Endodermal cell (in vitro differentiated cells): Measurements from ENCODE around the gene PRH2. TPM values are rescaled to one million over a fixed set of nuclear protein-coding genes. Genes with fewer than 3 reads are reported as not detected.

Source experiments
- DNase-seq: peaks from one replicate; pipeline ENCODE4 v3.0.0-alpha.2; 2017
- H3K27ac ChIP-seq: 2 replicates; pipeline ENCODE4 v1.5.1; 2013; ENCODE audit warnings: mild to moderate bottlenecking, low read depth, low read length, moderate library complexity
- H3K27me3 ChIP-seq: 2 replicates; pipeline ENCODE4 v1.6.1; 2013; ENCODE audit warnings: mild to moderate bottlenecking, low read length, moderate library complexity; ENCODE audit not compliant: insufficient read depth, control insufficient read depth, poor library complexity, severe bottlenecking
- H3K36me3 ChIP-seq: 2 replicates; pipeline ENCODE4 v1.7.0; 2013; ENCODE audit warnings: mild to moderate bottlenecking, low read length, moderate library complexity; ENCODE audit not compliant: control insufficient read depth, insufficient read depth
- H3K4me1 ChIP-seq: one replicate; pipeline ENCODE4 v1.7.0; 2013; ENCODE audit warnings: low read length; ENCODE audit not compliant: control insufficient read depth, insufficient read depth
- H3K4me3 ChIP-seq: 2 replicates; pipeline ENCODE4 v1.5.1; 2013; ENCODE audit warnings: mild to moderate bottlenecking, low read length, moderate library complexity
- H3K9ac ChIP-seq: 2 replicates; pipeline ENCODE4 v1.6.1; 2013; ENCODE audit warnings: mild to moderate bottlenecking, low read length, moderate library complexity; ENCODE audit not compliant: poor library complexity, severe bottlenecking; ENCODE audit errors: extremely low read depth
- H3K9me3 ChIP-seq: 2 replicates; pipeline ENCODE4 v1.6.1; 2013; ENCODE audit warnings: mild to moderate bottlenecking, low read length, moderate library complexity; ENCODE audit not compliant: control insufficient read depth
- H3K27ac Mint-ChIP-seq: 2 replicates; pipeline ENCODE4 v1.8.0; 2020; ENCODE audit warnings: mixed read lengths
- H3K27me3 Mint-ChIP-seq: 2 replicates; pipeline ENCODE4 v1.8.0; 2021; ENCODE audit warnings: mild to moderate bottlenecking, mixed read lengths; ENCODE audit not compliant: insufficient read depth
- H3K36me3 Mint-ChIP-seq: 2 replicates; pipeline ENCODE4 v1.8.0; 2020; ENCODE audit warnings: low read depth, mixed read lengths
- H3K4me1 Mint-ChIP-seq: 2 replicates; pipeline ENCODE4 v1.8.0; 2020; ENCODE audit warnings: mixed read lengths
- H3K4me3 Mint-ChIP-seq: 2 replicates; pipeline ENCODE4 v1.8.0; 2020; ENCODE audit warnings: mild to moderate bottlenecking, moderate library complexity, mixed read lengths
- H3K9me3 Mint-ChIP-seq: 2 replicates; pipeline ENCODE4 v1.8.0; 2020; ENCODE audit warnings: mild to moderate bottlenecking, mixed read lengths
- CTCF ChIP-seq: fragments of 200-600 bp; sonication (generic); conservative IDR thresholded peaks from 2 replicates; pipeline ENCODE4 v1.5.0; 2021; ENCODE audit warnings: antibody characterized with exemption, mild to moderate bottlenecking
- WGBS, 2 experiments: methylation state at CpG; one replicate each; pipeline versions ENCODE4 v1.1.5 to v1.1.7; 2013; ENCODE audit warnings: missing lambda C conversion rate in 2 of 2, mixed read lengths in 1 of 2; ENCODE audit not compliant: insufficient coverage in 1 of 2, insufficient read length in 1 of 2; 5-methylcytosine and 5-hydroxymethylcytosine counted together
- total RNA-seq, 2 donors: library from RNA; stranded (reverse); fragmentation: NEBNext Ultra II Directional in 1 of 2; extraction: Animal tissue kit (Norgen Biotek cat#: 25700) in 1 of 2; gene quantifications; 2 replicates in 1 of 2; 3 replicates in 1 of 2; pipeline ENCODE4 v1.2.1, GENCODE V29; 2021

Gene PRH2
- total RNA-seq, 2 donors from 2014 or later = 1.2 TPM; not detected in 1

- H3K27me3 Mint-ChIP-seq = no peaks in the 10 kb centered on the region
- H3K4me1 Mint-ChIP-seq = peaks cover 25% of the 10 kb centered on the region
- Histone ChIP-seq H3K9ac (no peak overlapping the region), H3K9me3 (peaks cover 22% of the 10 kb centered on the region), H3K4me1 (peaks cover 3% of the 10 kb centered on the region), H3K27ac (no peak overlapping the region), H3K36me3 (no peaks in the 10 kb centered on the region), H3K27me3 (no peaks in the 10 kb centered on the region), H3K4me3 (no peak overlapping the region)
- WGBS, 2 experiments = 100% methylated on average over 1 of the region's 2 CpGs; no CpG with 5 or more reads in 1 of the 2 experiments
- TF ChIP-seq CTCF = no peak
- no peak for DNase-seq
- H3K27ac Mint-ChIP-seq = no peak overlapping the region
- no peak overlapping the region for H3K4me3 Mint-ChIP-seq
- peaks cover 24% of the 10 kb centered on the region for H3K9me3 Mint-ChIP-seq
- peaks cover 17% of the 10 kb centered on the region for H3K36me3 Mint-ChIP-seq
These were observed 11.4 kb downstream of the PRH2 start for GRCh38 chr12:10940389-10940788.

- Mint-ChIP-seq H3K36me3 (peaks cover 26% of the 10 kb centered on the region), H3K9me3 (peaks cover 33% of the 10 kb centered on the region), H3K27me3 (no peaks in the 10 kb centered on the region), H3K4me1 (peaks cover 22% of the 10 kb centered on the region), H3K27ac (peak overlapping the region; percentile 87), H3K4me3 (no peak overlapping the region)
- Histone ChIP-seq H3K27ac (no peak overlapping the region), H3K4me1 (peaks cover 3% of the 10 kb centered on the region), H3K4me3 (no peak overlapping the region), H3K9me3 (peaks cover 30% of the 10 kb centered on the region), H3K36me3 (no peaks in the 10 kb centered on the region), H3K27me3 (no peaks in the 10 kb centered on the region), H3K9ac (no peak overlapping the region)
- DNase-seq = no peak
- TF ChIP-seq CTCF = no peak
These were observed 12.3 kb downstream of the PRH2 start for GRCh38 chr12:10941369-10941768.

GRCh38 chr12:10941916-10942607 is 13.0 kb downstream of the PRH2 start:
- Mint-ChIP-seq H3K27ac (peak overlapping the region; percentile 87), H3K27me3 (no peaks in the 10 kb centered on the region), H3K9me3 (peaks cover 40% of the 10 kb centered on the region), H3K4me3 (no peak overlapping the region), H3K36me3 (peaks cover 33% of the 10 kb centered on the region), H3K4me1 (peaks cover 21% of the 10 kb centered on the region)
- Histone ChIP-seq H3K27ac (no peak overlapping the region), H3K27me3 (no peaks in the 10 kb centered on the region), H3K9ac (no peak overlapping the region), H3K4me3 (no peak overlapping the region), H3K9me3 (peaks cover 37% of the 10 kb centered on the region), H3K36me3 (no peaks in the 10 kb centered on the region), H3K4me1 (peaks cover 3% of the 10 kb centered on the region)
- TF ChIP-seq CTCF = no peak
- 64 to 87% methylated on average over 2 to 4 of the region's 4 CpGs for WGBS, 2 experiments
- peak; percentile 91 for DNase-seq
